Keratinocyte (primary cell): ENCODE data around the gene S100A5. TPM values are rescaled to one million over a fixed set of nuclear protein-coding genes. Genes with fewer than 3 reads are reported as not detected.

Experiments
- DNase-seq: peaks from one replicate; pipeline ENCODE4 v3.0.0-alpha.2; 2011; ENCODE audit warnings: low read depth, missing footprints, low spot score
- FAIRE-seq: peaks from 2 replicates; lab custom pipeline; 2011; peaks lifted over from hg19 to GRCh38; lab: Jason Lieb, UNC
- H2AFZ ChIP-seq: 2 replicates; pipeline ENCODE4 v1.6.0; 2012; ENCODE audit warnings: low read length, control low read depth, inconsistent platforms; ENCODE audit not compliant: control insufficient read depth
- H3K27ac ChIP-seq: 2 replicates; pipeline ENCODE4 v1.5.1; 2011; ENCODE audit warnings: low read length; ENCODE audit not compliant: control insufficient read depth, insufficient read depth
- H3K27me3 ChIP-seq: 3 replicates; pipeline ENCODE4 v1.6.0; 2011; ENCODE audit warnings: low read length; ENCODE audit not compliant: control insufficient read depth, insufficient read depth; ENCODE audit errors: extremely low read depth
- H3K36me3 ChIP-seq, 2 experiments: 2 replicates in 1 of 2; 3 replicates in 1 of 2; pipeline ENCODE4 v1.5.1; 2011; ENCODE audit warnings: low read length in 2 of 2, mild to moderate bottlenecking in 1 of 2; ENCODE audit not compliant: control insufficient read depth in 2 of 2, insufficient read depth in 2 of 2; ENCODE audit errors: extremely low read depth in 1 of 2
- H3K4me1 ChIP-seq: 3 replicates; pipeline ENCODE4 v1.5.1; 2011; ENCODE audit warnings: low read length; ENCODE audit not compliant: control insufficient read depth, insufficient read depth; ENCODE audit errors: extremely low read depth
- H3K4me2 ChIP-seq: 3 replicates; pipeline ENCODE4 v1.6.0; 2011; ENCODE audit warnings: low read depth, low read length; ENCODE audit not compliant: control insufficient read depth, insufficient read depth; ENCODE audit errors: extremely low read depth
- H3K4me3 ChIP-seq, 3 experiments: fragments of 200-600 bp in 1 of 3; sonication (generic) in 1 of 3; 2 replicates in 2 of 3; 3 replicates in 1 of 3; pipeline ENCODE4 v1.5.1; 2011 to 2016; ENCODE audit warnings: low read length in 3 of 3, mild to moderate bottlenecking in 3 of 3, control low read depth in 2 of 3, inconsistent platforms in 1 of 3, low read depth in 1 of 3, mixed read lengths in 1 of 3, mixed run types in 1 of 3, moderate library complexity in 1 of 3; ENCODE audit not compliant: control insufficient read depth in 2 of 3, insufficient read depth in 2 of 3; ENCODE audit errors: extremely low read depth in 1 of 3
- H3K79me2 ChIP-seq: 2 replicates; pipeline ENCODE4 v1.6.0; 2012; ENCODE audit warnings: low read length; ENCODE audit not compliant: control insufficient read depth, insufficient read depth
- H3K9ac ChIP-seq: 3 replicates; pipeline ENCODE4 v1.6.0; 2011; ENCODE audit warnings: low read length; ENCODE audit not compliant: control insufficient read depth, insufficient read depth; ENCODE audit errors: extremely low read depth
- H3K9me1 ChIP-seq: 3 replicates; pipeline ENCODE4 v1.6.0; 2011; ENCODE audit warnings: low read length; ENCODE audit not compliant: control insufficient read depth, insufficient read depth; ENCODE audit errors: extremely low read depth
- H3K9me3 ChIP-seq: 2 replicates; pipeline ENCODE4 v1.5.1; 2012; ENCODE audit warnings: low read depth, low read length; ENCODE audit not compliant: control insufficient read depth
- H4K20me1 ChIP-seq: 3 replicates; pipeline ENCODE4 v1.6.0; 2011; ENCODE audit warnings: low read length; ENCODE audit not compliant: control insufficient read depth, insufficient read depth; ENCODE audit errors: extremely low read depth
- EZH2 ChIP-seq: IDR thresholded peaks from one replicate; pipeline ENCODE4 v1.6.1; 2012; ENCODE audit warnings: inconsistent platforms, mild to moderate bottlenecking, low read length, moderate library complexity
- dilution Hi-C: fragments of 300-500 bp; cut with MboI; formaldehyde crosslinking; loops from one replicate; pipeline ENCODE4 v1.7.0; 2020; ENCODE audit warnings: low sequenced_read_pairs; ENCODE audit not compliant: extremely low pct_ligation_motif_present
- polyA plus RNA-seq, 5 experiments: library from polyadenylated mRNA; depleted of rRNA in 3 of 5; stranded (reverse) in 3 of 5; stranded (forward) in 1 of 5; unstranded in 1 of 5; fragments of >200 nt; gene quantifications; 1 replicate in 1 of 5; 2 replicates in 3 of 5; 3 replicates in 1 of 5; pipeline versions ENCODE4 v1.2.1 to v1.2.3, GENCODE V29; 2011 to 2012; ENCODE audit warnings: missing spikeins in 2 of 5, low read depth in 1 of 5, low replicate concordance in 1 of 5
- TF ChIP-seq, protein P1 (sequence below), 3 experiments: IDR thresholded peaks in 1 of 3; conservative IDR thresholded peaks in 1 of 3; optimal IDR thresholded peaks in 1 of 3; 2 replicates in 2 of 3; 3 replicates in 1 of 3; pipeline versions ENCODE3 to v1.5.1; 2011; ENCODE audit warnings: low read length in 3 of 3, mild to moderate bottlenecking in 3 of 3, moderate library complexity in 2 of 3, control low read depth in 1 of 3, inconsistent platforms in 1 of 3; ENCODE audit not compliant: insufficient read depth in 2 of 3; ENCODE audit errors: extremely low read depth in 1 of 3

The S100A5 gene
- polyA plus RNA-seq, 1 donor (not counting 4 experiments of a cell fraction or from before 2014, with no cell fraction given), result 0.20 TPM

DNA sequence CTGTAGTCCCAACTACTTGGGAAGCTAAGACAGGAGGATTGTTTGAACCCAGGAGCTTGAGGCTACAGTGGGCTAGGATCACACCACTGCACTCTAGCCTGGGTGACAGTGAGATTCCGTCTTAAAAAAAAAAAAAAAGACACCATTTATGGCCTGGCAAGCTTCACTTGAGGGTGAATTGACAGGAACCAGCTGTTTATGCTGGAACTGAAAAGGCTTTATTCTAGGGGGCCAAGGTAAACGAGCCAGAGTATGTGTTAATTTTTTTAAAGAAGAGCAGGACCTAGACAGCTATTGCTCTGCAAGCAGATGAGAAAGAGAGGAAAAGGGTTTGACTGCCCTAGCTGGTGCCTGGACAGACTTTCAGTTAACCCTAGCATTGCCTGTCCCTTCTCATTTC is 42.0 kb downstream of the S100A5 start:
- Histone ChIP-seq H3K79me2 (no peaks in the 10 kb centered on the region), H3K4me3 (no peak overlapping the region), H3K4me1 (peaks cover 2% of the 10 kb centered on the region), H3K9me1 (no peaks in the 10 kb centered on the region), H4K20me1 (no peaks in the 10 kb centered on the region), H3K27me3 (no peaks in the 10 kb centered on the region), H3K27ac (no peak overlapping the region), H2AFZ (no peak overlapping the region), H3K9ac (no peak overlapping the region), H3K36me3 (no peaks in the 10 kb centered on the region), H3K4me2 (no peak overlapping the region), H3K9me3 (no peaks in the 10 kb centered on the region)
- no peak for DNase-seq
- dilution Hi-C loops, result no loop called here
- FAIRE-seq, result no peak
- TF ChIP-seq EZH2, result no peak
- TF ChIP-seq, protein P1, sequence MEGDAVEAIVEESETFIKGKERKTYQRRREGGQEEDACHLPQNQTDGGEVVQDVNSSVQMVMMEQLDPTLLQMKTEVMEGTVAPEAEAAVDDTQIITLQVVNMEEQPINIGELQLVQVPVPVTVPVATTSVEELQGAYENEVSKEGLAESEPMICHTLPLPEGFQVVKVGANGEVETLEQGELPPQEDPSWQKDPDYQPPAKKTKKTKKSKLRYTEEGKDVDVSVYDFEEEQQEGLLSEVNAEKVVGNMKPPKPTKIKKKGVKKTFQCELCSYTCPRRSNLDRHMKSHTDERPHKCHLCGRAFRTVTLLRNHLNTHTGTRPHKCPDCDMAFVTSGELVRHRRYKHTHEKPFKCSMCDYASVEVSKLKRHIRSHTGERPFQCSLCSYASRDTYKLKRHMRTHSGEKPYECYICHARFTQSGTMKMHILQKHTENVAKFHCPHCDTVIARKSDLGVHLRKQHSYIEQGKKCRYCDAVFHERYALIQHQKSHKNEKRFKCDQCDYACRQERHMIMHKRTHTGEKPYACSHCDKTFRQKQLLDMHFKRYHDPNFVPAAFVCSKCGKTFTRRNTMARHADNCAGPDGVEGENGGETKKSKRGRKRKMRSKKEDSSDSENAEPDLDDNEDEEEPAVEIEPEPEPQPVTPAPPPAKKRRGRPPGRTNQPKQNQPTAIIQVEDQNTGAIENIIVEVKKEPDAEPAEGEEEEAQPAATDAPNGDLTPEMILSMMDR (optimal IDR thresholded peaks at IDR 0.05 in 1 of 3, IDR thresholded peaks at IDR 0.05 in 1 of 3, conservative IDR thresholded peaks at IDR 0.05 in 1 of 3; ENCODE audit: extremely low read depth in 1 of 3, insufficient read depth in 2 of 3, low read length in 3 of 3), result no peak

DNA sequence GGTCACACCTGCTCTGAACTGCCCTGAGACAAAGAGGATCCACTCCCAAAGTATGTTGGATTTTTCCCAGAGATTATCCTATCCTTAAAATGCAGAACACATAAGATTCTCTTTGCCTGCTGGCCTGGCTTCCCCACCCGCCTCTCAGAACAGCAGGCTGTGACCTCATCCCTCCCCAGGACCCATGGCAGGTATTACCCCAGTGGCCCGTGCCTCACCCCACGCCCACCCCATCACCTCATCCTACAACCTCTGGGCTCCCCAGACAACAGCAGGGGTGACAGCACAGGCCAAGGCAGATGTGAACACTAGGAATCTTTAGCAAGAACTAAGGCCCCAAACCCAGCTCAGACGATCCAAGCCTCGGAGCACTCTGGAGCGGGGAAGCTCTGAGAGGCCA is 45.2 kb downstream of the S100A5 start:
- FAIRE-seq, result no peak
- H2AFZ ChIP-seq, result no peak overlapping the region

More for the DNA sequence above, 45.2 kb downstream of the S100A5 start:
- H3K9me3 ChIP-seq, result no peaks in the 10 kb centered on the region
- no peaks in the 10 kb centered on the region for H4K20me1 ChIP-seq
- TF ChIP-seq EZH2, result no peak
- TF ChIP-seq, protein P1 (optimal IDR thresholded peaks at IDR 0.05 in 1 of 3, IDR thresholded peaks at IDR 0.05 in 1 of 3, conservative IDR thresholded peaks at IDR 0.05 in 1 of 3; ENCODE audit: extremely low read depth in 1 of 3, insufficient read depth in 2 of 3, low read length in 3 of 3), result no peak
- dilution Hi-C loops, result no loop called here
- H3K4me3 ChIP-seq, result no peak overlapping the region
- DNase-seq, result no peak
- no peaks in the 10 kb centered on the region for H3K27me3 ChIP-seq
- H3K79me2 ChIP-seq, result no peaks in the 10 kb centered on the region
- no peaks in the 10 kb centered on the region for H3K9me1 ChIP-seq
- H3K36me3 ChIP-seq, result no peaks in the 10 kb centered on the region
- H3K4me2 ChIP-seq, result no peak overlapping the region
- no peak overlapping the region for H3K9ac ChIP-seq
- peaks cover 24% of the 10 kb centered on the region for H3K4me1 ChIP-seq
- no peak overlapping the region for H3K27ac ChIP-seq
